Prostate gland (tissue), 2 donors: Measurements from ENCODE around the gene GRAMD4.

Experiments used
- CTCF ChIP-seq, 4 experiments: fragments of 200-600 bp in 2 of 4; fragments of 450-650 bp in 2 of 4; sonication (generic) in 2 of 4; IDR thresholded peaks; 1 replicate in 3 of 4; 2 replicates in 1 of 4; pipeline ENCODE4 v1.5.1; 2016 to 2019; ENCODE audit warnings: antibody characterized with exemption in 4 of 4, mild to moderate bottlenecking in 2 of 4, moderate library complexity in 2 of 4
- POLR2A ChIP-seq: fragments of 450-650 bp; IDR thresholded peaks from one replicate; pipeline ENCODE4 v1.6.1; 2016; ENCODE audit warnings: antibody characterized with exemption, mild to moderate bottlenecking
- POLR2AphosphoS5 ChIP-seq: sonication (generic); formaldehyde crosslinking; IDR thresholded peaks from one replicate; pipeline ENCODE4 v1.6.1; 2017; ENCODE audit warnings: antibody characterized with exemption

- TF ChIP-seq CTCF (IDR thresholded peaks at IDR 0.05) = no peak
- no peak for TF ChIP-seq POLR2A
- no peak for TF ChIP-seq POLR2AphosphoS5
These were observed 27.8 kb upstream of the GRAMD4 start for GRCh38 chr22:46592390-46592872.
